GM23248 (cell line): Measurements from ENCODE around the gene SPOP. TPM values are rescaled to one million over a fixed set of nuclear protein-coding genes. Genes with fewer than 3 reads are reported as not detected.

Experiments used
- DNase-seq: peaks from one replicate; pipeline ENCODE4 v3.0.0-alpha.2; 2015
- H2AFZ ChIP-seq: fragments of 200-600 bp; sonication (generic); 2 replicates; pipeline ENCODE4 v1.6.1; 2016; ENCODE audit warnings: antibody characterized with exemption
- H3F3A ChIP-seq: fragments of 200-600 bp; sonication (generic); 2 replicates; pipeline ENCODE4 v1.6.1; 2016; ENCODE audit warnings: mild to moderate bottlenecking, antibody characterized with exemption, mixed run types; ENCODE audit not compliant: insufficient read depth
- H3K27ac ChIP-seq: fragments of 200-600 bp; sonication (generic); 2 replicates; pipeline ENCODE4 v1.5.1; 2016; ENCODE audit warnings: mild to moderate bottlenecking
- H3K27me3 ChIP-seq: fragments of 200-600 bp; sonication (generic); replicated peaks from 2 replicates; pipeline ENCODE4 v1.6.1; 2016; ENCODE audit warnings: mild to moderate bottlenecking; ENCODE audit not compliant: insufficient read depth
- H3K36me3 ChIP-seq: fragments of 200-600 bp; sonication (generic); 2 replicates; pipeline ENCODE4 v1.6.1; 2016; ENCODE audit warnings: low read depth, mild to moderate bottlenecking
- H3K4me1 ChIP-seq: fragments of 200-600 bp; sonication (generic); 2 replicates; pipeline ENCODE4 v1.6.1; 2016; ENCODE audit warnings: mild to moderate bottlenecking; ENCODE audit not compliant: insufficient read depth
- H3K4me2 ChIP-seq: fragments of 200-600 bp; sonication (generic); one replicate; pipeline ENCODE4 v1.6.1; 2016; ENCODE audit warnings: mild to moderate bottlenecking; ENCODE audit not compliant: unreplicated experiment
- H3K4me3 ChIP-seq: fragments of 200-600 bp; sonication (generic); 2 replicates; pipeline ENCODE4 v1.5.1; 2016; ENCODE audit warnings: mild to moderate bottlenecking
- H3K79me2 ChIP-seq: fragments of 200-600 bp; sonication (generic); 2 replicates; pipeline ENCODE4 v1.6.1; 2016; ENCODE audit warnings: mild to moderate bottlenecking; ENCODE audit not compliant: insufficient read depth
- H3K9ac ChIP-seq: fragments of 200-600 bp; sonication (generic); 2 replicates; pipeline ENCODE4 v1.6.1; 2016; ENCODE audit warnings: mild to moderate bottlenecking
- H3K9me2 ChIP-seq: fragments of 200-600 bp; sonication (generic); 2 replicates; pipeline ENCODE4 v1.6.1; 2016; ENCODE audit warnings: mixed run types, mild to moderate bottlenecking, moderate library complexity; ENCODE audit not compliant: insufficient read depth
- H3K9me3 ChIP-seq: fragments of 200-600 bp; sonication (generic); one replicate; pipeline ENCODE4 v1.6.1; 2017; ENCODE audit warnings: low read depth
- H4K20me1 ChIP-seq: fragments of 200-600 bp; sonication (generic); 2 replicates; pipeline ENCODE4 v1.6.0; 2016; ENCODE audit not compliant: insufficient read depth
- EZH2 ChIP-seq: fragments of 200-600 bp; sonication (generic); IDR thresholded peaks from 2 replicates; pipeline ENCODE4 v1.6.1; 2018; ENCODE audit warnings: antibody characterized with exemption, mild to moderate bottlenecking; ENCODE audit not compliant: insufficient read depth, poor library complexity, severe bottlenecking
- EZH2phosphoT487 ChIP-seq: fragments of 200-600 bp; sonication (generic); IDR thresholded peaks from 2 replicates; pipeline ENCODE4 v1.6.1; 2018; ENCODE audit warnings: antibody characterized with exemption, moderate library complexity, mild to moderate bottlenecking, low read depth; ENCODE audit not compliant: insufficient read depth
- WGBS, 2 experiments: methylation state at CpG; one replicate each; pipeline ENCODE4 v1.1.6; 2015 to 2017; ENCODE audit warnings: low lambda C conversion rate in 2 of 2, low coverage in 1 of 2; ENCODE audit errors: missing lambda C conversion rate in 2 of 2; 5-methylcytosine and 5-hydroxymethylcytosine counted together
- in situ Hi-C: fragments of 300-500 bp; cut with MboI; formaldehyde crosslinking; loops from 2 replicates; pipeline ENCODE4 v1.15.0; 2020
- polyA plus RNA-seq: library from polyadenylated mRNA; unstranded; fragments of >200 nt; fragmentation: Nextera tagmentation; extraction: Ambion mirVana; gene quantifications from 2 replicates; pipeline ENCODE4 v1.2.1, GENCODE V29; 2016
- total RNA-seq: library from RNA; depleted of rRNA; stranded (reverse); fragments of >200 nt; shearing (Covaris generic); gene quantifications from 2 replicates; pipeline ENCODE4 v1.2.3, GENCODE V29; 2014

The SPOP gene
- total and polyA plus RNA-seq, 2 experiments from 2014 or later = 64.1 to 69.8 TPM

DNA sequence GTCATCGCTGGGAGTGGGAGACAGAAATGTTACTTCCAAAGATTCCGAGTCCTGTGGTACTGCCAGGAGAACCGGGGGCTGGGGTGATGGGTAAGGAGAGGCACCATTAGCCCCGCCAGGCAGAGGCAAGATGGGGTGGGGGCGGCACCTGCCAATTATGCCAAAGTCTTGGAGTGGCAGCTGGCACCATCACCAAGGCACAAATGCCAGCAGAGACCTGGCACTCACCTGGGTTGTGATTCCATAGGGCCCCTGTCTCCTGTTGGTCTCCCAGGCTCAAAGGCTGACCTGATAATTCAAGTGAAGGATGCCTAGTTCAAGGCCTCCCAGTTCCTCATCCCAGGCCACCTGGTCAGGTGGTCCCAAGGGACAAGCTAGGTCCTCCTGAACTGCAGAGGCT is 94.7 kb downstream of the SPOP start:
- Histone ChIP-seq H3K9me3 (no peaks in the 10 kb centered on the region), H3K4me2 (no peak overlapping the region), H3K79me2 (no peaks in the 10 kb centered on the region), H3K4me3 (no peak overlapping the region), H3K9me2 (no peaks in the 10 kb centered on the region), H4K20me1 (no peaks in the 10 kb centered on the region), H3F3A (no peaks in the 10 kb centered on the region), H3K27me3 (no peaks in the 10 kb centered on the region), H3K27ac (no peak overlapping the region), H2AFZ (no peak overlapping the region), H3K36me3 (no peaks in the 10 kb centered on the region), H3K4me1 (peaks cover 7% of the 10 kb centered on the region), H3K9ac (no peak overlapping the region)
- in situ Hi-C loops = no loop called here
- no peak for DNase-seq
- TF ChIP-seq EZH2phosphoT487 = no peak
- WGBS, 2 experiments = 95 to 96% methylated on average over 5 of the region's 5 CpGs

GRCh38 chr17:49582789-49583188 is 95.1 kb downstream of the SPOP start:
- Histone ChIP-seq H3K27ac (no peak overlapping the region), H3K36me3 (no peaks in the 10 kb centered on the region), H3K4me1 (peaks cover 5% of the 10 kb centered on the region; the same call in 1 of the 2 replicates), H3K4me3 (no peak overlapping the region), H3K9me3 (no peaks in the 10 kb centered on the region), H4K20me1 (no peaks in the 10 kb centered on the region), H2AFZ (no peak overlapping the region), H3K9ac (no peak overlapping the region), H3K27me3 (no peaks in the 10 kb centered on the region), H3K4me2 (no peak overlapping the region), H3F3A (no peaks in the 10 kb centered on the region), H3K79me2 (no peaks in the 10 kb centered on the region), H3K9me2 (no peaks in the 10 kb centered on the region)
- in situ Hi-C loops = no loop called here
- peak; percentile 39 for DNase-seq
- TF ChIP-seq EZH2 = no peak
- TF ChIP-seq EZH2phosphoT487 = no peak
- WGBS, 2 experiments = 75 to 77% methylated on average over 8 of the region's 8 CpGs

GRCh38 chr17:49582055-49582722 is 95.7 kb downstream of the SPOP start:
- H3K79me2 ChIP-seq = no peaks in the 10 kb centered on the region
- H3K9ac ChIP-seq = no peak overlapping the region
- no peaks in the 10 kb centered on the region for H4K20me1 ChIP-seq
- in situ Hi-C loops = no loop called here
- no peaks in the 10 kb centered on the region for H3F3A ChIP-seq
- 0 out of 2 replicates have a peak, but pooled peaks cover 3% of the 10 kb centered on the region for H3K27me3 ChIP-seq
- no peak for TF ChIP-seq EZH2
- TF ChIP-seq EZH2phosphoT487 = no peak
- H3K27ac ChIP-seq = no peak overlapping the region
- H3K9me3 ChIP-seq = no peaks in the 10 kb centered on the region
- DNase-seq = no peak
- H3K4me3 ChIP-seq = no peak overlapping the region
- no peak overlapping the region for H3K4me2 ChIP-seq
- no peaks in the 10 kb centered on the region for H3K9me2 ChIP-seq
- H3K36me3 ChIP-seq = no peaks in the 10 kb centered on the region
- H2AFZ ChIP-seq = no peak overlapping the region
- peaks cover 5% of the 10 kb centered on the region; the same call in 1 of the 2 replicates for H3K4me1 ChIP-seq
- WGBS, 2 experiments = 76 to 81% methylated on average over 12 of the region's 12 CpGs

- H3K9ac ChIP-seq = no peak overlapping the region
- peaks cover 5% of the 10 kb centered on the region; the same call in 1 of the 2 replicates for H3K4me1 ChIP-seq
- 0 out of 2 replicates have a peak, but pooled peaks cover 3% of the 10 kb centered on the region for H3K27me3 ChIP-seq
- no peak overlapping the region for H2AFZ ChIP-seq
- no peak overlapping the region for H3K27ac ChIP-seq
- H4K20me1 ChIP-seq = no peaks in the 10 kb centered on the region
- in situ Hi-C loops = no loop called here
- H3K4me3 ChIP-seq = no peak overlapping the region
- no peaks in the 10 kb centered on the region for H3K79me2 ChIP-seq
- 46 to 52% methylated on average over 6 of the region's 6 CpGs for WGBS, 2 experiments
- H3K36me3 ChIP-seq = no peaks in the 10 kb centered on the region
- no peak for TF ChIP-seq EZH2
- TF ChIP-seq EZH2phosphoT487 = no peak
- no peaks in the 10 kb centered on the region for H3K9me3 ChIP-seq
- H3K9me2 ChIP-seq = no peaks in the 10 kb centered on the region
- DNase-seq = no peak
- H3F3A ChIP-seq = no peaks in the 10 kb centered on the region
- no peak overlapping the region for H3K4me2 ChIP-seq
These were observed 96.3 kb downstream of the SPOP start for GRCh38 chr17:49581648-49581998.
